WERI-Rb-1 (cell line): ENCODE measurements around the gene CLCN4.
A peak's percentile ranks its signal among the peaks of the same experiment; 100 is the strongest.

ENCODE experiments used
- DNase-seq: peaks from one replicate; pipeline ENCODE4 v3.0.0-alpha.2; 2020
- H3K27ac ChIP-seq: fragments of 250-450 bp; sonication (Bioruptor Pico); 2 replicates; pipeline ENCODE4 v1.5.1; 2020; ENCODE audit warnings: mild to moderate bottlenecking, moderate library complexity
- H3K27me3 ChIP-seq: fragments of 250-450 bp; sonication (Bioruptor Pico); 2 replicates; pipeline ENCODE4 v1.5.1; 2021; ENCODE audit warnings: mild to moderate bottlenecking, low read depth, moderate library complexity; ENCODE audit not compliant: insufficient read depth, severe bottlenecking
- H3K36me3 ChIP-seq: fragments of 250-450 bp; sonication (Bioruptor Pico); 2 replicates; pipeline ENCODE4 v1.5.1; 2020; ENCODE audit warnings: mild to moderate bottlenecking, moderate library complexity
- H3K4me3 ChIP-seq: 2 replicates; pipeline ENCODE4 v1.5.1; 2011; ENCODE audit warnings: low read depth, mild to moderate bottlenecking, control low read depth, low read length
- H3K9me3 ChIP-seq: fragments of 250-450 bp; sonication (Bioruptor Pico); 2 replicates; pipeline ENCODE4 v1.5.1; 2021; ENCODE audit warnings: mild to moderate bottlenecking, moderate library complexity; ENCODE audit not compliant: severe bottlenecking
- TF ChIP-seq, protein P1 (sequence below): IDR thresholded peaks from 2 replicates; pipeline ENCODE4 v1.5.1; 2011; ENCODE audit warnings: low read depth, mild to moderate bottlenecking, control low read depth, inconsistent platforms, low read length

CLCN4 gene

DNA sequence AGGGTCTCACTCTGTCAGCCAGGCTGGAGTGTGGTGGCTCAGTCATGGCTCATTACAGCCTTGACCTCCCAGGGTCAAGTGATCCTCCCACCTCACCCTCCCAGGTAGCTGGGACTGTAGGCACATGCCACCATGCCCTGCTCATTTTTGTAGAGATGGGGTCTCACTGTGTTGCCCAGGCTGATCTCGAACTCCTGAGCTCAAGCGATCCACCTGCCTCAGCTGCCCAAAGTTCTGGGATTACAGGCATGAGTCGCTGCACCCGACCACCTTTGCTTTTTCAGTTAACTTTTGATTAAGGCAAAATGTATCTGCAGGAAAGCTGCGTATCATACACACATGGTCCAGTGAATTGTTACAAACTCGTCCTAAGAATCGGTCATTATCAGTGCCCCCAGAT, 16.5 kb upstream of the CLCN4 start:
- Histone ChIP-seq H3K9me3 (no peaks in the 10 kb centered on the region), H3K27me3 (peaks cover 9% of the 10 kb centered on the region), H3K4me3 (no peak overlapping the region), H3K27ac (no peak overlapping the region), H3K36me3 (no peaks in the 10 kb centered on the region)
- DNase-seq, result no peak
- TF ChIP-seq, protein P1, sequence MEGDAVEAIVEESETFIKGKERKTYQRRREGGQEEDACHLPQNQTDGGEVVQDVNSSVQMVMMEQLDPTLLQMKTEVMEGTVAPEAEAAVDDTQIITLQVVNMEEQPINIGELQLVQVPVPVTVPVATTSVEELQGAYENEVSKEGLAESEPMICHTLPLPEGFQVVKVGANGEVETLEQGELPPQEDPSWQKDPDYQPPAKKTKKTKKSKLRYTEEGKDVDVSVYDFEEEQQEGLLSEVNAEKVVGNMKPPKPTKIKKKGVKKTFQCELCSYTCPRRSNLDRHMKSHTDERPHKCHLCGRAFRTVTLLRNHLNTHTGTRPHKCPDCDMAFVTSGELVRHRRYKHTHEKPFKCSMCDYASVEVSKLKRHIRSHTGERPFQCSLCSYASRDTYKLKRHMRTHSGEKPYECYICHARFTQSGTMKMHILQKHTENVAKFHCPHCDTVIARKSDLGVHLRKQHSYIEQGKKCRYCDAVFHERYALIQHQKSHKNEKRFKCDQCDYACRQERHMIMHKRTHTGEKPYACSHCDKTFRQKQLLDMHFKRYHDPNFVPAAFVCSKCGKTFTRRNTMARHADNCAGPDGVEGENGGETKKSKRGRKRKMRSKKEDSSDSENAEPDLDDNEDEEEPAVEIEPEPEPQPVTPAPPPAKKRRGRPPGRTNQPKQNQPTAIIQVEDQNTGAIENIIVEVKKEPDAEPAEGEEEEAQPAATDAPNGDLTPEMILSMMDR, result no peak

DNA sequence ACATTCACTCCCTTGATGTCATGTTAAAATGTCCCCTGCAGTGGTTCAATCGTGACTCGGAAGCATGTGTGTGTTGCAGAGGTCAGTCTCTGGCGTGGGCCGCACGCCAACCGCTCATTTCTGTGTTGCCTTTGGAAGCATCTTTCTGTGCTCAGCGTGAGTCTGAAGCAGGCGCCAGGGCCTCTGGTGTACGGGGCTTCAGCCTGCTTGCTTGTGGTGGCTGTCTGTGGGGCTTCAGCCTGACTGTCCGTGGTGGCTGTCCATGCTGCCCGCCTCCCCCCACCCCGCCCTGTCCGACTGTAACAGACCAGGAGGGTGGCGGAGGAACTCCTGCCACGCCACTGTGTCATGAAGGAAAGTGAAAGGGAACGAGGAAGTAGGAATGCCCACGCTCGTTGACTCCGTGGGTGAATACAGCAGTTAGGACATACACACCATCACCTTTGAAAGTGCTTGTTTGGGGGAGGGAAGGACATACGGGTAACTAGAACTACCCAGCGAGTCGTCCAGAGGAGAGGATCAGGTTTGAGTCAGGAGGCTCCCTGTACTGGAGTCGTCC, 14.7 kb upstream of the CLCN4 start:
- Histone ChIP-seq H3K27ac (no peak overlapping the region), H3K27me3 (peaks cover 9% of the 10 kb centered on the region), H3K9me3 (no peaks in the 10 kb centered on the region), H3K4me3 (no peak overlapping the region), H3K36me3 (no peaks in the 10 kb centered on the region)
- DNase-seq, result no peak
- TF ChIP-seq, protein P1, result no peak

- TF ChIP-seq, protein P1, result no peak
- H3K36me3 ChIP-seq, result no peaks in the 10 kb centered on the region
- DNase-seq, result no peak
Observed at GRCh38 chrX:10143071-10143983, 13.4 kb upstream of the CLCN4 start.

DNA sequence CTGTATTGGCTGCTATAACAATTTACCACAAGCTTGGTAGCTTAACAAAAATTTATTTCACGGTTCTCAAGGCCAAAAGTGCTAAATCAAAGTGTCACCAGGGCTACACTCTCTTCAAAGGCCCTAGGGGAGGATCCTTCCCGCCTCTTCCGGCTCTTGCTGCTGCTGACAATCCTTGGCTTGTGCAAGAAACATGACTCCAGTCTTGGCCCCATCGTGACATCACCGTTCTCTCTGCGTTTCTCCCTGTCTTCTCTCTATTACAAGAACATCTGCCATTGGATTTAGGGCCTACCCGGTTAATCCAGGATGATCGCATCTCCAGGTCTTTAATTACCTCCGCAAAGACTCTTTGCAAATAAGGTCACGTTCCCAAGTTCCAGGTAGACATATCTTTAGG, 10.4 kb upstream of the CLCN4 start:
- Histone ChIP-seq H3K27ac (peak overlapping the region; percentile 29; the same call in 1 of the 2 replicates), H3K9me3 (no peaks in the 10 kb centered on the region), H3K36me3 (no peaks in the 10 kb centered on the region), H3K27me3 (no peaks in the 10 kb centered on the region), H3K4me3 (no peak overlapping the region)
- TF ChIP-seq, protein P1, result no peak
- DNase-seq, result peak; percentile 85

More at GRCh38 chrX:10143071-10143983, 13.4 kb upstream of the CLCN4 start:
- Histone ChIP-seq H3K27ac (no peak overlapping the region), H3K9me3 (no peaks in the 10 kb centered on the region), H3K27me3 (peaks cover 3% of the 10 kb centered on the region), H3K4me3 (no peak overlapping the region)

- peaks cover 5% of the 10 kb centered on the region for H3K27me3 ChIP-seq
- H3K9me3 ChIP-seq, result no peaks in the 10 kb centered on the region
- H3K4me3 ChIP-seq, result no peak overlapping the region
- DNase-seq, result no peak
- no peak overlapping the region for H3K27ac ChIP-seq
- TF ChIP-seq, protein P1, result no peak
- H3K36me3 ChIP-seq, result no peaks in the 10 kb centered on the region
Observed at GRCh38 chrX:10152086-10152485, 4.7 kb upstream of the CLCN4 start.
